ENCODE results near the gene HAO1. TPM values are rescaled to one million over a fixed set of nuclear protein-coding genes. Genes with fewer than 3 reads are reported as not detected.
"Not testable (repeated sequence)": the region's sequence is repeated elsewhere in the genome, so short reads cannot be mapped to it uniquely, and the experiment has no call there.

HAO1 gene
- total and polyA plus RNA-seq, 9 of the 15 experiments (the other 6 are each of a cell fraction or from before 2014, with no cell fraction given): not detected

DNA sequence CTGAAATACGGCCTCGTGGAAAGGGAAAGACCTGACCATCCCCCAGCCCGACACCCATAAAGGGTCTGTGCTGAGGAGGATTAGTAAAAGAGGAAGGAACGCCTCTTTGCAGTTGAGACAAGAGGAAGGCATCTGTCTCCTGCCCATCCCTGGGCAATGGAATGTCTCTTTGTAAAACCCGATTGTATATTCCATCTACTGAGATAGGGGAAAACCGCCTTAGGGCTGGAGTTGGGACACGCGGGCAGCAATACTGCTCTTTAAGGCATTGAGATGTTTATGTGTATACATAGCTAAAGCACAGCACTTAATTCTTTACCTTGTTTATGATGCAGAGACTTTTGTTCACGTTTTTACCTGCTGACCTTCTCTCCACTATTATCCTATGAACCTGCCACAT is 16.3 kb upstream of the HAO1 start:
- FAIRE-seq; DNase-seq (ENCODE audit: extremely low read depth in 1 of 4, low spot score in 3 of 4); intact Hi-C loops (cut with micrococcal nuclease); BruUV-seq (replicated peaks); H3K27ac ChIP-seq (ENCODE audit: extremely low read depth, low read depth, low read length); CTCF ChIA-PET (ENCODE audit: low intra/inter-chr PET ratio); H3K4me3 ChIP-seq; H3K4me2 ChIP-seq (ENCODE audit: insufficient read depth, low read length); H3K9ac ChIP-seq (ENCODE audit: insufficient read depth in 1 of 2, low read depth in 2 of 2, low read length in 2 of 2); H4K20me1 ChIP-seq (replicated peaks; ENCODE audit: control insufficient read depth, insufficient read depth, low read length); H3K9me1 ChIP-seq (ENCODE audit: control insufficient read depth, insufficient read depth, low read length); H3K4me1 ChIP-seq (replicated peaks in 1 of 2; ENCODE audit: control insufficient read depth in 2 of 2, insufficient read depth in 2 of 2, low read length in 2 of 2); H3K27me3 ChIP-seq (ENCODE audit: control insufficient read depth in 2 of 2, insufficient read depth in 2 of 2, low read length in 2 of 2); H3K9me3 ChIP-seq (replicated peaks; ENCODE audit: control insufficient read depth, insufficient read depth, low read depth, low read length); H3K36me3 ChIP-seq (ENCODE audit: control insufficient read depth, insufficient read depth, low read length); in situ Hi-C loops (cut with MboI); ATAC-seq; H2AFZ ChIP-seq (ENCODE audit: low read depth, low read length); H3K79me2 ChIP-seq (ENCODE audit: control insufficient read depth, insufficient read depth, low read length): not testable (repeated sequence)
- 0% methylated on average over 5 of the region's 9 CpGs for WGBS (ENCODE audit: insufficient coverage, low coverage, missing lambda C conversion rate)
- POLR2A ChIA-PET: interaction anchor here (1.3 kb wide), 1 partner anchor 18 kb away, joined by 3 read pairs; no protein-coding TSS in a partner anchor

DNA sequence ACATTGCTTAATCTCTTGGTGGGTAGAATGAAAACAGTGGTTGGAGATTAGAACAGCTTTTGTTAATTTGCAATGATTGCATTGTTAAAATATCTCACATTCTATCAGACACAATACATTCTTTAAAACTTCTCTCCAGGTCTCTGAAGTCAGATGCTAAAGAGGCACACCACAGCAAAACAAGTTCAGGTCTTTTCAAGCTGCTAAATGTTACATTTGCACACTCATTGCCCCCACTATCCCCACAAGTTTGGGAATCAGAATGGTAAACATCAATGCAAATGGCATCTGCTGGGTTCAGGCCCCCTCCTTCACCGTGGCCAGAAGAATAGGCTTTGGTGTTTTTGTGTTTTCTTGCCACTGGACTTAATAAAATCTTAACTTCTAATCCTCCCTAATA is 10.1 kb upstream of the HAO1 start:
- WGBS (ENCODE audit: insufficient coverage, low coverage, missing lambda C conversion rate): 0% methylated on average over 1 of the region's 1 CpG
- FAIRE-seq (no peak), ATAC-seq (no peak), DNase-seq (ENCODE audit: extremely low read depth in 1 of 4, low spot score in 3 of 4) (no peak)
- no peak overlapping the region for H3K4me2 ChIP-seq (ENCODE audit: insufficient read depth, low read length)
- no peak overlapping the region for H3K9ac ChIP-seq (ENCODE audit: insufficient read depth in 1 of 2, low read depth in 2 of 2, low read length in 2 of 2)
- no peaks in the 10 kb centered on the region for H3K9me1 ChIP-seq (ENCODE audit: control insufficient read depth, insufficient read depth, low read length)
- CTCF ChIA-PET (ENCODE audit: low intra/inter-chr PET ratio): no interaction called here
- H3K27me3 ChIP-seq (ENCODE audit: control insufficient read depth in 2 of 2, insufficient read depth in 2 of 2, low read length in 2 of 2): no peaks in the 10 kb centered on the region
- no TSS peak for BruUV-seq (replicated peaks)
- intact Hi-C loops (cut with micrococcal nuclease): no loop called here
- no peak overlapping the region for H3K27ac ChIP-seq (ENCODE audit: extremely low read depth, low read depth, low read length)
- in situ Hi-C loops (cut with MboI): no loop called here
- POLR2A ChIA-PET: no interaction called here
- no peaks in the 10 kb centered on the region for H3K9me3 ChIP-seq (replicated peaks; ENCODE audit: control insufficient read depth, insufficient read depth, low read depth, low read length)
- H4K20me1 ChIP-seq (replicated peaks; ENCODE audit: control insufficient read depth, insufficient read depth, low read length): no peaks in the 10 kb centered on the region
- H2AFZ ChIP-seq (ENCODE audit: low read depth, low read length): no peak overlapping the region
- no peaks in the 10 kb centered on the region for H3K36me3 ChIP-seq (ENCODE audit: control insufficient read depth, insufficient read depth, low read length)
- H3K4me1 ChIP-seq (replicated peaks in 1 of 2; ENCODE audit: control insufficient read depth in 2 of 2, insufficient read depth in 2 of 2, low read length in 2 of 2): no peaks in the 10 kb centered on the region
- H3K79me2 ChIP-seq (ENCODE audit: control insufficient read depth, insufficient read depth, low read length): no peaks in the 10 kb centered on the region
- no peak overlapping the region for H3K4me3 ChIP-seq
- no peak for TF ChIP-seq ZNF778 (CRISPR knock-in tag; IDR thresholded peaks at IDR 0.05)
- TF ChIP-seq CBX1 (IDR thresholded peaks at IDR 0.05; ENCODE audit: low read depth): no peak
- no peak for TF ChIP-seq NCOA6 (IDR thresholded peaks at IDR 0.05)
- no peak for TF ChIP-seq SAP30 (IDR thresholded peaks at IDR 0.05; ENCODE audit: borderline replicate concordance, insufficient read depth, low read depth, low read length, poor library complexity, severe bottlenecking)
- no peak for TF ChIP-seq RFX1 (IDR thresholded peaks at IDR 0.05)
- TF ChIP-seq IRF2 (CRISPR knock-in tag; IDR thresholded peaks at IDR 0.05): no peak
- TF ChIP-seq, protein P1, sequence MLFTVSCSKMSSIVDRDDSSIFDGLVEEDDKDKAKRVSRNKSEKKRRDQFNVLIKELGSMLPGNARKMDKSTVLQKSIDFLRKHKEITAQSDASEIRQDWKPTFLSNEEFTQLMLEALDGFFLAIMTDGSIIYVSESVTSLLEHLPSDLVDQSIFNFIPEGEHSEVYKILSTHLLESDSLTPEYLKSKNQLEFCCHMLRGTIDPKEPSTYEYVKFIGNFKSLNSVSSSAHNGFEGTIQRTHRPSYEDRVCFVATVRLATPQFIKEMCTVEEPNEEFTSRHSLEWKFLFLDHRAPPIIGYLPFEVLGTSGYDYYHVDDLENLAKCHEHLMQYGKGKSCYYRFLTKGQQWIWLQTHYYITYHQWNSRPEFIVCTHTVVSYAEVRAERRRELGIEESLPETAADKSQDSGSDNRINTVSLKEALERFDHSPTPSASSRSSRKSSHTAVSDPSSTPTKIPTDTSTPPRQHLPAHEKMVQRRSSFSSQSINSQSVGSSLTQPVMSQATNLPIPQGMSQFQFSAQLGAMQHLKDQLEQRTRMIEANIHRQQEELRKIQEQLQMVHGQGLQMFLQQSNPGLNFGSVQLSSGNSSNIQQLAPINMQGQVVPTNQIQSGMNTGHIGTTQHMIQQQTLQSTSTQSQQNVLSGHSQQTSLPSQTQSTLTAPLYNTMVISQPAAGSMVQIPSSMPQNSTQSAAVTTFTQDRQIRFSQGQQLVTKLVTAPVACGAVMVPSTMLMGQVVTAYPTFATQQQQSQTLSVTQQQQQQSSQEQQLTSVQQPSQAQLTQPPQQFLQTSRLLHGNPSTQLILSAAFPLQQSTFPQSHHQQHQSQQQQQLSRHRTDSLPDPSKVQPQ (CRISPR knock-in tag; IDR thresholded peaks at IDR 0.05; ENCODE audit: borderline replicate concordance): no peak
- TF ChIP-seq ELK1 (CRISPR knock-in tag; IDR thresholded peaks at IDR 0.05): no peak
- TF ChIP-seq, protein P2, sequence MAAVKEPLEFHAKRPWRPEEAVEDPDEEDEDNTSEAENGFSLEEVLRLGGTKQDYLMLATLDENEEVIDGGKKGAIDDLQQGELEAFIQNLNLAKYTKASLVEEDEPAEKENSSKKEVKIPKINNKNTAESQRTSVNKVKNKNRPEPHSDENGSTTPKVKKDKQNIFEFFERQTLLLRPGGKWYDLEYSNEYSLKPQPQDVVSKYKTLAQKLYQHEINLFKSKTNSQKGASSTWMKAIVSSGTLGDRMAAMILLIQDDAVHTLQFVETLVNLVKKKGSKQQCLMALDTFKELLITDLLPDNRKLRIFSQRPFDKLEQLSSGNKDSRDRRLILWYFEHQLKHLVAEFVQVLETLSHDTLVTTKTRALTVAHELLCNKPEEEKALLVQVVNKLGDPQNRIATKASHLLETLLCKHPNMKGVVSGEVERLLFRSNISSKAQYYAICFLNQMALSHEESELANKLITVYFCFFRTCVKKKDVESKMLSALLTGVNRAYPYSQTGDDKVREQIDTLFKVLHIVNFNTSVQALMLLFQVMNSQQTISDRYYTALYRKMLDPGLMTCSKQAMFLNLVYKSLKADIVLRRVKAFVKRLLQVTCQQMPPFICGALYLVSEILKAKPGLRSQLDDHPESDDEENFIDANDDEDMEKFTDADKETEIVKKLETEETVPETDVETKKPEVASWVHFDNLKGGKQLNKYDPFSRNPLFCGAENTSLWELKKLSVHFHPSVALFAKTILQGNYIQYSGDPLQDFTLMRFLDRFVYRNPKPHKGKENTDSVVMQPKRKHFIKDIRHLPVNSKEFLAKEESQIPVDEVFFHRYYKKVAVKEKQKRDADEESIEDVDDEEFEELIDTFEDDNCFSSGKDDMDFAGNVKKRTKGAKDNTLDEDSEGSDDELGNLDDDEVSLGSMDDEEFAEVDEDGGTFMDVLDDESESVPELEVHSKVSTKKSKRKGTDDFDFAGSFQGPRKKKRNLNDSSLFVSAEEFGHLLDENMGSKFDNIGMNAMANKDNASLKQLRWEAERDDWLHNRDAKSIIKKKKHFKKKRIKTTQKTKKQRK (IDR thresholded peaks at IDR 0.05; ENCODE audit: borderline replicate concordance, low read depth, low read length): no peak

All from K562 (cell line).